OCI-LY1 (cell line): ENCODE results near the gene TAOK1.
"Not testable (repeated sequence)": the region's sequence is repeated elsewhere in the genome, so short reads cannot be mapped to it uniquely, and the experiment has no call there.

Source experiments
- H2AFZ ChIP-seq: fragments of 200-600 bp; sonication (generic), shearing (Covaris generic); 2 replicates; pipeline ENCODE4 v1.6.0; 2014; ENCODE audit warnings: antibody characterized with exemption, mild to moderate bottlenecking, low read length
- H3F3A ChIP-seq: fragments of 200-600 bp; sonication (generic), shearing (Covaris generic); 2 replicates; pipeline ENCODE4 v1.6.0; 2014; ENCODE audit warnings: mild to moderate bottlenecking, antibody characterized with exemption, low read length, moderate library complexity; ENCODE audit not compliant: insufficient read depth
- H3K27ac ChIP-seq: fragments of 200-600 bp; sonication (generic); 2 replicates; pipeline ENCODE4 v1.5.1; 2014; ENCODE audit warnings: low read length, mixed run types, mild to moderate bottlenecking, low read depth; ENCODE audit not compliant: poor library complexity, severe bottlenecking
- H3K27me3 ChIP-seq: fragments of 200-600 bp; sonication (generic); 2 replicates; pipeline ENCODE4 v1.6.0; 2014; ENCODE audit warnings: antibody characterized with exemption, mild to moderate bottlenecking, low read length, moderate library complexity; ENCODE audit not compliant: insufficient read depth
- H3K36me3 ChIP-seq: fragments of 200-600 bp; sonication (generic); 2 replicates; pipeline ENCODE4 v1.6.1; 2014; ENCODE audit warnings: mild to moderate bottlenecking, antibody characterized with exemption, low read length, moderate library complexity, mixed read lengths; ENCODE audit not compliant: insufficient read depth
- H3K4me1 ChIP-seq: fragments of 200-600 bp; sonication (generic); 2 replicates; pipeline ENCODE4 v1.5.1; 2014; ENCODE audit warnings: mild to moderate bottlenecking, low read length, moderate library complexity; ENCODE audit not compliant: insufficient read depth, severe bottlenecking
- H3K4me2 ChIP-seq: fragments of 200-600 bp; sonication (generic), shearing (Covaris generic); 2 replicates; pipeline ENCODE4 v1.6.1; 2014; ENCODE audit warnings: low read length
- H3K4me3 ChIP-seq: fragments of 200-600 bp; sonication (generic); 2 replicates; pipeline ENCODE4 v1.5.1; 2014; ENCODE audit warnings: low read length, low read depth, mild to moderate bottlenecking, mixed read lengths; ENCODE audit not compliant: poor library complexity, severe bottlenecking
- H3K79me2 ChIP-seq: fragments of 200-600 bp; shearing (Covaris generic); 2 replicates; pipeline ENCODE4 v1.6.1; 2016; ENCODE audit warnings: mixed run types, low read length, mixed read lengths; ENCODE audit not compliant: insufficient read depth
- H3K9ac ChIP-seq: fragments of 200-600 bp; sonication (generic), shearing (Covaris generic); 2 replicates; pipeline ENCODE4 v1.6.1; 2014; ENCODE audit warnings: mild to moderate bottlenecking, low read length, mixed read lengths
- H3K9me2 ChIP-seq: fragments of 200-600 bp; sonication (generic), shearing (Covaris generic); 2 replicates; pipeline ENCODE4 v1.6.1; 2014; ENCODE audit warnings: low read depth, mild to moderate bottlenecking, low read length, mixed read lengths
- H3K9me3 ChIP-seq: fragments of 200-600 bp; shearing (Covaris generic); 2 replicates; pipeline ENCODE4 v1.6.1; 2014; ENCODE audit warnings: low read length, mixed read lengths
- H4K20me1 ChIP-seq: fragments of 200-600 bp; sonication (generic), shearing (Covaris generic); 2 replicates; pipeline ENCODE4 v1.6.0; 2016; ENCODE audit warnings: mild to moderate bottlenecking, low read length; ENCODE audit not compliant: insufficient read depth
- EZH2 ChIP-seq: fragments of 200-600 bp; sonication (generic), shearing (Covaris generic); IDR thresholded peaks from 2 replicates; pipeline ENCODE4 v1.8.0; 2017; ENCODE audit warnings: borderline replicate concordance, mixed run types, mild to moderate bottlenecking, antibody characterized with exemption, low read length, moderate library complexity, mixed read lengths
- TF ChIP-seq, protein P1 (sequence below): fragments of 200-600 bp; sonication (generic), shearing (Covaris generic); IDR thresholded peaks from 2 replicates; pipeline ENCODE4 v1.5.1; 2017; ENCODE audit warnings: mild to moderate bottlenecking, antibody characterized with exemption, low read length, moderate library complexity, mixed read lengths

Gene TAOK1

DNA sequence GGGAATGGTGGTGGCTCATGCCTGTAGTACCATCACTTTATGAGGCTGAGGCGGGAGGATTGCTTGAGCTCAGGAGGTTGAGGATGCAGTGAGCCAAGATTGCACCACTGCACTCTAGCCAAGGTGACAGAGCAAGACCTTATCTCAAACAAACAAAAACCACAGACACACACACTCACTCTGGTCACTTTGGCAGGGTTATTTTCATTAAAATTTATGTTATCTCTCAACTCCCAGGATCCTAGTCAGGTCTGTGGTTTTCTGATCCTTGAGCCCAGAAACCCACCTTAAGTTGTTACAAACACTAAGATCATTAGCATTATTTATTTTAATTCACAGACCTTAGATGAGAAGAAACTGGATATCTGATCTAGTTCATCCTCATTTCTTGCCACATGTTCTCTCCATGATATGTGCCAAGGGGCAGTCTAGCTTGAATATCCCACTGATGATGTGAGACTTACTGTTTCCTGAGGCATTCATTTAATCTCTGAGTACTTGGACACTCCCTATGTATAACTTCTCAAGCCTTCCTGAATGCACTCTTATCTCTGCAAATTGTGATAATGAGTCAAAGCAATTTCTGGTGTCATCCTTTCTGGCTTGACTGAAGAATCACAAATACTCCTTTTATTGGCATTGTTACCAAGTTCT is 167.0 kb downstream of the TAOK1 start:
- Histone ChIP-seq H3K9ac (no peak overlapping the region), H3K27me3 (no peaks in the 10 kb centered on the region), H3K36me3 (no peaks in the 10 kb centered on the region), H3K4me2 (no peak overlapping the region), H3K9me2 (no peaks in the 10 kb centered on the region), H3K79me2 (no peaks in the 10 kb centered on the region), H3K27ac (no peak overlapping the region), H3K9me3 (no peaks in the 10 kb centered on the region), H3F3A (no peaks in the 10 kb centered on the region), H3K4me1 (peaks cover 24% of the 10 kb centered on the region), H3K4me3 (no peak overlapping the region), H2AFZ (no peak overlapping the region), H4K20me1 (no peaks in the 10 kb centered on the region)
- no peak for TF ChIP-seq EZH2
- TF ChIP-seq, protein P1, sequence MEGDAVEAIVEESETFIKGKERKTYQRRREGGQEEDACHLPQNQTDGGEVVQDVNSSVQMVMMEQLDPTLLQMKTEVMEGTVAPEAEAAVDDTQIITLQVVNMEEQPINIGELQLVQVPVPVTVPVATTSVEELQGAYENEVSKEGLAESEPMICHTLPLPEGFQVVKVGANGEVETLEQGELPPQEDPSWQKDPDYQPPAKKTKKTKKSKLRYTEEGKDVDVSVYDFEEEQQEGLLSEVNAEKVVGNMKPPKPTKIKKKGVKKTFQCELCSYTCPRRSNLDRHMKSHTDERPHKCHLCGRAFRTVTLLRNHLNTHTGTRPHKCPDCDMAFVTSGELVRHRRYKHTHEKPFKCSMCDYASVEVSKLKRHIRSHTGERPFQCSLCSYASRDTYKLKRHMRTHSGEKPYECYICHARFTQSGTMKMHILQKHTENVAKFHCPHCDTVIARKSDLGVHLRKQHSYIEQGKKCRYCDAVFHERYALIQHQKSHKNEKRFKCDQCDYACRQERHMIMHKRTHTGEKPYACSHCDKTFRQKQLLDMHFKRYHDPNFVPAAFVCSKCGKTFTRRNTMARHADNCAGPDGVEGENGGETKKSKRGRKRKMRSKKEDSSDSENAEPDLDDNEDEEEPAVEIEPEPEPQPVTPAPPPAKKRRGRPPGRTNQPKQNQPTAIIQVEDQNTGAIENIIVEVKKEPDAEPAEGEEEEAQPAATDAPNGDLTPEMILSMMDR = no peak

DNA sequence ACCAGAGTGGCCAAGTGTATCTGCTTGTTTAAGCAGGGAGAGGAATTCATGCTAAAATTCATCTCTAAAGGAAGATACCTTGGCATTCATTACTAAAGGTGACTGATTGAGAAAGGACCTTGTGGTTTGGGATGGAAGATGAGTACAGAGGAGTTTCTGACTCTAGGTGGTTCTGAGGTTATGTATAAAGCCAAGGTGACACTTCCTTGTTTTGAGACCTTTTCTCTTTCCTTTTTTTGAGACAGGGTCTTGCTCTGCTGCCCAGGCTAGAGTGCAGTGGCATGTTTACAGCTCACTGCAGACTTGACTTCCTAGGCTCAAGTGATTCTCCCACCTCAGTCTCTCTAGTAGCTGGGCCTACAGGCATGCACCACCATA is 167.6 kb downstream of the TAOK1 start:
- peaks cover 24% of the 10 kb centered on the region for H3K4me1 ChIP-seq
- TF ChIP-seq, protein P1 = no peak
- TF ChIP-seq EZH2 = no peak

DNA sequence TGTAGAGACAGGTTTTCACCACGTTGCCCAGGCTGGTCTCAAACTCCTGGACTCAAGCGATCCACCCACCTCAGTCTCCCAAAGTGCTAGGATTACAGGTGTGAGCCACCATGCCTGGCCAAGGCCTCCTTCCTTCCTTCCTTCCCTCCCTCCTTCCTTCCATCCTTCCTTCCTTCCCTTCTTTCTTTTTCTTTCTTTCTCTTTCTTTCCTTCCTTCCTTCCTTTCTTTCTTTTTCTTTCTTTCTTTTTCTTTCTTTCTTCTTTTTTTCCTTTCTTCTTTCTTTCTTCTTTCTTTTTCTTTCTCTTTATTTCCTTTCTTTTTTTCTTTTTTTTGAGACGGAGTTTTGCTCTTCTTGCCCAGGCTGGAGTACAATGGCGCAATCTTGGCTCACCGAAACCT is 168.0 kb downstream of the TAOK1 start:
- not testable (repeated sequence) for H4K20me1 ChIP-seq, H3K9me2 ChIP-seq, H3K27me3 ChIP-seq, H3K36me3 ChIP-seq, H3K4me2 ChIP-seq, H3K79me2 ChIP-seq, H3K9me3 ChIP-seq, H3K9ac ChIP-seq, H3K27ac ChIP-seq, H3K4me3 ChIP-seq, H3F3A ChIP-seq, H2AFZ ChIP-seq
- H3K4me1 ChIP-seq = peaks cover 24% of the 10 kb centered on the region

More for the DNA sequence above, 167.6 kb downstream of the TAOK1 start:
- no peaks in the 10 kb centered on the region for H3F3A ChIP-seq
- no peaks in the 10 kb centered on the region for H3K9me2 ChIP-seq
- H3K4me2 ChIP-seq = no peak overlapping the region
- H3K4me3 ChIP-seq = no peak overlapping the region
- H3K9ac ChIP-seq = no peak overlapping the region
- H3K36me3 ChIP-seq = no peaks in the 10 kb centered on the region
- H3K79me2 ChIP-seq = no peaks in the 10 kb centered on the region
- H3K27ac ChIP-seq = no peak overlapping the region
- no peak overlapping the region for H2AFZ ChIP-seq
- no peaks in the 10 kb centered on the region for H4K20me1 ChIP-seq
- no peaks in the 10 kb centered on the region for H3K27me3 ChIP-seq
- H3K9me3 ChIP-seq = no peaks in the 10 kb centered on the region

DNA sequence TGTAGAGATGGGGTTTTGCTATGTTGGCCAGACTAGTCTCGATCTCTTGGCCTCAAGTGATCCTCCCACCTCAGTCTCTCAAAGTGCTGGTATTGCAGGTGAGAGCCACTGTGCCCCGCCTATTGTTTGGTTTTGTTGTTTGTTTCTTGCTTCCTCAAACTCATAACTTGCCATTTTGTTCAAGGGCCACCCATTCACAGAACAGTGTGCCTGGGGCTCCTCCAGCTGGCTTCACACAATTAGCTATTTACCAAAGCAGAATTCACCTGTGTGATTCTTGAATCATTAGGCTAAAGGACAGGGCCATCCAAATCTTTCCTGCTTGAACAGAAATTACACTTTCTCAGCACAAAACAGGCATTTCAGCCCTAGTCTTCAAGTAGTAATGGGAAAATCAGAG is 169.5 kb downstream of the TAOK1 start:
- no peaks in the 10 kb centered on the region for H3K9me3 ChIP-seq
- H3K4me1 ChIP-seq = peaks cover 30% of the 10 kb centered on the region
- no peaks in the 10 kb centered on the region for H3K36me3 ChIP-seq
- no peak overlapping the region for H3K27ac ChIP-seq
- H3K4me3 ChIP-seq = no peak overlapping the region
- no peaks in the 10 kb centered on the region for H3F3A ChIP-seq
- TF ChIP-seq, protein P1 = no peak
- no peak for TF ChIP-seq EZH2
- no peaks in the 10 kb centered on the region for H4K20me1 ChIP-seq
- H3K27me3 ChIP-seq = no peaks in the 10 kb centered on the region
- H3K9ac ChIP-seq = no peak overlapping the region
- no peak overlapping the region for H2AFZ ChIP-seq
- H3K4me2 ChIP-seq = no peak overlapping the region
- no peaks in the 10 kb centered on the region for H3K79me2 ChIP-seq
- no peaks in the 10 kb centered on the region for H3K9me2 ChIP-seq
